Naive thymus-derived CD8-positive, alpha-beta T cell (primary cell): ENCODE results near the gene MYOT. TPM values are rescaled to one million over a fixed set of nuclear protein-coding genes. Genes with fewer than 3 reads are reported as not detected.
"Not testable (repeated sequence)": the region's sequence is repeated elsewhere in the genome, so short reads cannot be mapped to it uniquely, and the experiment has no call there.

Source experiments
- ATAC-seq, 2 donors: fragments of 150-1000 bp; cut with Tn5 transposase in 1 of 2; sonication (Bioruptor Pico), chemical (Tn5 transposase) in 1 of 2; 1 replicate in 1 of 2; 2 replicates in 1 of 2; pipeline ENCODE4 v1.10.0; 2021; ENCODE audit warnings: mild to moderate bottlenecking in 2 of 2, moderate library complexity in 2 of 2
- POLR2A ChIA-PET: fragments of 350-600 bp; sonication (Branson Sonifier 250); formaldehyde crosslinking; loops from one replicate; lab custom pipeline; 2021; ENCODE audit warnings: antibody characterized with exemption; lab: Charles Lee
- DNase-seq, 10 donors: peaks; one replicate each; pipeline versions ENCODE4 v3.0.0 to v3.0.0-alpha.2; 2020 to 2022
- H3K27ac Mint-ChIP-seq, 10 donors: one replicate each; pipeline ENCODE4 v1.8.0; 2020 to 2022; ENCODE audit warnings: mild to moderate bottlenecking in 10 of 10, mixed read lengths in 10 of 10, moderate library complexity in 4 of 10, inconsistent platforms in 1 of 10
- H3K27me3 Mint-ChIP-seq, 5 donors: one replicate each; pipeline ENCODE4 v1.8.0; 2021 to 2022; ENCODE audit warnings: mixed read lengths in 5 of 5
- H3K36me3 Mint-ChIP-seq, 3 donors: one replicate each; pipeline ENCODE4 v1.8.0; 2020 to 2022; ENCODE audit warnings: mixed read lengths in 3 of 3, mild to moderate bottlenecking in 2 of 3, inconsistent platforms in 1 of 3
- H3K4me1 Mint-ChIP-seq, 4 donors: one replicate each; pipeline ENCODE4 v1.8.0; 2021 to 2022; ENCODE audit warnings: mixed read lengths in 4 of 4
- H3K4me3 Mint-ChIP-seq, 10 donors: one replicate each; pipeline ENCODE4 v1.8.0; 2020 to 2022; ENCODE audit warnings: mild to moderate bottlenecking in 10 of 10, mixed read lengths in 10 of 10, moderate library complexity in 6 of 10, inconsistent platforms in 1 of 10
- H3K9me3 Mint-ChIP-seq, 9 donors: one replicate each; pipeline ENCODE4 v1.8.0; 2020 to 2022; ENCODE audit warnings: mixed read lengths in 9 of 9, mild to moderate bottlenecking in 3 of 9, inconsistent platforms in 1 of 9, moderate library complexity in 1 of 9
- polyA plus RNA-seq, 3 donors: library from polyadenylated mRNA; unstranded; fragments of 300-500 nt; fragmentation: Illumina TruSeq; gene quantifications; one replicate each; pipeline ENCODE4 v1.2.3, GENCODE V29; 2021
- total RNA-seq, 8 experiments: library from RNA in 2 of 8; stranded (reverse) in 2 of 8; gene quantifications; one replicate each; pipeline ENCODE4 v1.2.3 and lab custom pipeline; 2021 to 2026

The MYOT gene
- total and polyA plus RNA-seq, 5 experiments from 2014 or later = 0.17 TPM; not detected in 4

DNA sequence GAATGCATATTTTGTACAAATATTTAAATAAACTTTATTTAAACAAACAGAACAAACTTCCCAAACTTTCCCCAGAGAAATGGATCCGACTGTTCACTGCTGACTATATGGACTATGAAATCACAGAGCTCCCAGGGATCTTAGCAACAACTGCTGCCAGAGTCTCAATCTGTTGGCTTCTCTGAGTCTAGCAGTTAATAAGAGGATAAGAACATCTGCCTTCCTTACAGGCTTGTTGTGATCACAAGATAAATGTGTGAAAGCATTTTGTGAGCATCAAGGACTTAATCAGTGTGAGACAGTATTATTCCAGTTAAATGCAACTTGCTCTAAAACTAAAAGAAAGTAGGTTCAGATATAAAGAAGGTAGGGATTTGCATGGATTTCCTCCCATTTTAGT lies 31.4 kb upstream of the MYOT start:
- H3K4me1 Mint-ChIP-seq = no peaks in the 10 kb centered on the region
- no peaks in the 10 kb centered on the region for H3K27me3 Mint-ChIP-seq
- H3K9me3 Mint-ChIP-seq = no peaks in the 10 kb centered on the region
- no peak overlapping the region for H3K27ac Mint-ChIP-seq
- no peak for ATAC-seq
- POLR2A ChIA-PET = no interaction called here
- H3K36me3 Mint-ChIP-seq = peaks cover 0 to 8% (median 8%) of the 10 kb centered on the region in 3 donors
- no peak for DNase-seq
- no peak overlapping the region for H3K4me3 Mint-ChIP-seq

DNA sequence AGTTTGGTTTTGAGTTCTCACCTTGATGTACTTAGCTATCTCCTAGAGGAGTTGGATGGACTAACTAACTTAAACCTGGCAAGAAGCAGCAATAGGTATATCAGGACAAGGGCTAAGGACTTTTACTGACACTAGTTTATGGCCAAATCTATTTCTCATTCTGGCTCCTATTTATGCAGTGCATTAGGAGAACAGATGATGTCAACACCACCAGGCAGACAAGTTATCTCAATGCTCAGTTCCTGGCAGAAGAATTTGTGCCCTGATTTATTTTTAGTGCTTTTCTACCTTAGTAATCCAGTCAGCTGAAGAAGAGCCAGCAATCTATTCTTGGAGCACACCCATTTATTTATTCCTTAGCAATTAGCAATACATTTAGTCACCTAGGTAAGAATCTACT lies 30.7 kb upstream of the MYOT start:
- DNase-seq = no peak
- ATAC-seq = no peak
- Mint-ChIP-seq H3K27ac (no peak overlapping the region), H3K4me3 (no peak overlapping the region), H3K36me3 (peaks cover 0 to 8% (median 8%) of the 10 kb centered on the region in 3 donors), H3K9me3 (no peaks in the 10 kb centered on the region), H3K4me1 (peaks cover 0 to 2% (median 0%) of the 10 kb centered on the region in 4 donors), H3K27me3 (no peaks in the 10 kb centered on the region)
- POLR2A ChIA-PET = no interaction called here

DNA sequence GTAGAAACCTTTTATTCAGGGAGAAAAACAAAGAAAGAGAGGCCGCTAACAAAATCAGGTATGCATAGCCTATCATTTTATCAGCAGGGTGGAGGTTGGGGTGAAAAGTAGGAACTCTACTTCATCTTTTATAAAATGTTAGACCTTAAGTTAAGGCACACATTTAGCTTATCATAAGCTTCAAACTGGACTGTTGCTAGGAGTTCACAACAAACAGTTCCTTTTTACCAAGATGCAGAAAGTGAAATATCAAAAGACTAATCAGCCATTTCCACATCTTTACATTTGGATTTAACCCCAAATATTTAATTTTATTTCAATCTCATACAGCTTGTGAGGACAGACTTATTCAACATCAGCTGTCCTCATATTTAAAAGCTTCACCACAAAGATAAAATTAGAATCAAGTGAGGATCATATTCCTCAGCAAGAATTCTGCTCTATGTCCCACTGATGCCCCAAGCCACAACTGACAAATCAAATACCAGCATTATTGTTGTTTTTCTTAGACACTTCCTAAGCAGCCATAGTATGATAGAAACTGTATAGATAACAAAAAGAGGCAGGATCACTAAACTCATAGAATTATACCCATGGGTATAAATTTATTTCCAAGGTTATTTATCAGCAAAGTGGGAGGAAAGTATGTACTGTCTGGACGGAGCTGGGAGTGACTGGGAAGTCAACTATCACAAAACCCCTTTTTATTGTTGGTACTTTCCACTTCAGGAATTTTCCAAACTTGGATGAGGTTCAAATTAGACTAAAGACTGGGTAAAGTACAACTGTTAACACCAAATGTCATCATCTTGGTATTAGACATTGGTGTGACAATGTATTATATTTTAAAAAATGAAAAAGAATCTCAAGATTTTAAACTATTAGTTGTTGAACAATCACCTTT lies 29.9 kb upstream of the MYOT start:
- no peak overlapping the region for H3K27ac Mint-ChIP-seq

DNA sequence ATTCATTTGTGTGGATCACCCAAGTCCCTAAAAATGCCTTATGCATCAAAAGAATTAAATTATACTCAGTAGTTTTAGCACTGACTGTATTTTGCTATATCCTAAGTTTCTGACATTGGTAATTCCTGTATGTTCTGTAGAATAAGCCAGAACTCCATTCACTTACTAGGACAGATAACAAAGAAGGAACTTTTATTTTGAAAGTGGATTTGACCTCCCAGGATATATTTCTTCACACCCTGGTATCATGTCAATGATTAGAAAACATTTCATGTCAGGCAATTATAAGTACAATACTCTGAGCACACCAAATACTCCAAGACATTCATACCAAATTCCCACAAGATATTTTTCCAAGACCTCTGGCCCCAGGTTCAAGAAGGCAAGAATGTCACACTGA lies 28.7 kb upstream of the MYOT start:
- Mint-ChIP-seq H3K27me3 (no peaks in the 10 kb centered on the region), H3K36me3 (peaks cover 0 to 14% (median 10%) of the 10 kb centered on the region in 3 donors), H3K9me3 (no peaks in the 10 kb centered on the region), H3K4me3 (no peak overlapping the region), H3K27ac (no peak overlapping the region), H3K4me1 (peaks cover 0 to 9% (median 0%) of the 10 kb centered on the region in 4 donors)
- POLR2A ChIA-PET = no interaction called here
- DNase-seq = no peak
- ATAC-seq = no peak

More for the DNA sequence above, 29.9 kb upstream of the MYOT start:
- POLR2A ChIA-PET = no interaction called here
- ATAC-seq (no peak), DNase-seq (no peak)
- Mint-ChIP-seq H3K4me1 (peaks cover 0 to 9% (median 0%) of the 10 kb centered on the region in 4 donors), H3K9me3 (no peaks in the 10 kb centered on the region), H3K36me3 (peaks cover 0 to 8% (median 8%) of the 10 kb centered on the region in 3 donors), H3K27me3 (no peaks in the 10 kb centered on the region), H3K4me3 (no peak overlapping the region)

DNA sequence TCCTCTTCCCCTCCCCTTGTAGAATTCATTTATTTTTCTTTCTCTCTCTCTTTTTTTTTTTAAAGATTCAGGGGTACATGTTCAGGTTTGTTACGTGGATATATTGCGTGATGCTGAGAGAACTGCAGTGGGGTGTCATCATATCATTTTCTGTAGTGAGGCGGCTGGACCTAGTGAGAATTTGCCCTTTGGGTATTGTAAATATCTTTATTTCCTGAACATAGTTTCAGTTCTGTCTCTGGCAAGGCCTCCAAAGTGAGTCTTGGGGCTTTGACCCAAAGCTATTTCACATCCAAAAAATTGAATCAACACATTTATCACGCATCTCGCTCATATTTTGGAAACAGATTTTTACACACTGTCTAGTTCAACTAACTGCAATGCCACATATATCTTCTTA lies 25.4 kb upstream of the MYOT start:
- peaks cover 0 to 14% (median 3%) of the 10 kb centered on the region in 4 donors for H3K4me1 Mint-ChIP-seq
- H3K4me3 Mint-ChIP-seq = no peak overlapping the region
- DNase-seq (no peak), ATAC-seq (no peak)
- H3K27ac Mint-ChIP-seq = no peak overlapping the region
- H3K27me3 Mint-ChIP-seq = no peaks in the 10 kb centered on the region
- H3K36me3 Mint-ChIP-seq = peaks cover 0 to 16% (median 14%) of the 10 kb centered on the region in 3 donors
- H3K9me3 Mint-ChIP-seq = no peaks in the 10 kb centered on the region
- POLR2A ChIA-PET = no interaction called here

DNA sequence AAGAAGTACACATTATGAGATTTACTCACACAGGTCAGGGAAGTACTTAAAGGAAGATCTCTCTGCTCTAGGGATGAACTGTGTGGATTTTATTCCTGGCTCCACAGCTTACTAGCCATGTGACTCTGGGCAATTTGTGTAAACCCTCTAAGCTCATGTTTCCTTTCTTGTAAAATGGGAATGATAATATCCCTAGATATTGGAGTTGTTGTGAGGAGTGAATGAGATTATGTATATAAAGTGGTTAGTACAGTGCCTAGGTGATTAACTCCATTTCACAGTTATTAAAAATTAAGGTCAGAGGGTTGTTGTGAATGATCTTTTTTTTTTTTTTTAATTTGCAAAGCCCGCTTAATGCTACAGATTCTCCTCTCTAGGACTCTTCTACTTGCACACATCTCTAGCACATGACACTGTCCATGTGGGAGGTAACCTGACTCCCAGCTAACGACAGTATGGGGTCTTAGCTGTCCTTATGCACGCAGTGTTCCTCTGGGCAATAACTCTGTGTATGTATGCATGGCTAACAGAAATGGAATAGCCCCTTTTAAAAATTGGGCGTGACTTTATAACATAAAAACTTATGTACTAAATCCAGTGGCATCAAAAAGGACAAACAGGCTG lies 23.9 kb upstream of the MYOT start:
- peaks cover 0 to 19% (median 17%) of the 10 kb centered on the region in 3 donors for H3K36me3 Mint-ChIP-seq
- POLR2A ChIA-PET = interaction anchor here (0.7 kb wide), 1 partner anchor 212 kb away, joined by 3 read pairs; no protein-coding TSS in a partner anchor
- DNase-seq = no peak
- H3K27me3 Mint-ChIP-seq = no peaks in the 10 kb centered on the region
- no peaks in the 10 kb centered on the region for H3K9me3 Mint-ChIP-seq
- no peak overlapping the region for H3K4me3 Mint-ChIP-seq
- H3K4me1 Mint-ChIP-seq = peaks cover 0 to 14% (median 3%) of the 10 kb centered on the region in 4 donors
- no peak overlapping the region for H3K27ac Mint-ChIP-seq
- ATAC-seq = no peak

DNA sequence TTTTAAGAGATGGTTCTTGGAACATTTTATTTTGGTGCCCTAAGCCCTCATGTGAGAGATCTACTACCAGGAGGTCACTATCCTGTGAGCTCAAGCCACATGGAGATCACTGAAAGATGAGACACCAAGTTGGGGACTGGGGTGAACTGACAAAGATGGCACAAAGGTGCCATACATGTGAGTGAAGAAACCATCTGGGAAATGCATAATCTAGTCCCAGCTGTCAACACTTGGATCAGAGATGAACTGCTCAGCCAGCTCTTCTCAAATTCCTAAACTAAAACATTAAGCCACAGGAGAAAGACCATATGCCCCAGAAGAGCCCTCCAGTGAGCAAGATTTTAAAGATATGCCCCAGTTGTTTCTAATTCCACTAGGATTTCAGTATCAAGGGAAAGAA lies 22.2 kb upstream of the MYOT start:
- ATAC-seq = no peak
- H3K27ac Mint-ChIP-seq = no peak overlapping the region
- DNase-seq = no peak
- no peak overlapping the region for H3K4me3 Mint-ChIP-seq
- POLR2A ChIA-PET = no interaction called here
- peaks cover 0 to 19% (median 17%) of the 10 kb centered on the region in 3 donors for H3K36me3 Mint-ChIP-seq
- no peaks in the 10 kb centered on the region for H3K9me3 Mint-ChIP-seq
- no peaks in the 10 kb centered on the region for H3K27me3 Mint-ChIP-seq
- peaks cover 0 to 14% (median 3%) of the 10 kb centered on the region in 4 donors for H3K4me1 Mint-ChIP-seq

DNA sequence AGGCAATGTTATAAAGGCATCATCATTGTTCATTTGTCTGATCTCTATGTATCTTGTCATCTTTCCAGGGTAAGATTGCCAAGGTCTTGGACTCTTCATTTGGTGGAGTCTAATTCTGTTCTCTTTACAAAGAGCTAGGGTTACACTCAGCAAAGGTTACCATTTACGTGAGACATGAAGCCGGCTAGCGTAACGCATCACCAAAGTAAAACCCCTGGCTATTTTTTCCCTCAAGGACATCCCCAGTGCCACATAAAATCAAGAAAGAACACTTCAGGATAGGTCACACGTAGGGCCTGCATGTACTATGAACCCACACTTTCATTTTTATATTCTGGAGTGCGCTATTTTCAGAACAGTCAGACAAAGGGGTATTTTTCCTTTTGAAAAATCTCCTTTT lies 20.0 kb upstream of the MYOT start:
- Mint-ChIP-seq H3K4me1 (peaks cover 0 to 6% (median 3%) of the 10 kb centered on the region in 4 donors), H3K4me3 (no peak overlapping the region), H3K27ac (no peak overlapping the region), H3K36me3 (peaks cover 0 to 19% (median 17%) of the 10 kb centered on the region in 3 donors), H3K27me3 (peaks cover 0 to under 1% (median 0%) of the 10 kb centered on the region in 5 donors), H3K9me3 (peaks cover 0 to 1% (median 0%) of the 10 kb centered on the region in 9 donors)
- POLR2A ChIA-PET = no interaction called here
- DNase-seq (no peak), ATAC-seq (no peak)

DNA sequence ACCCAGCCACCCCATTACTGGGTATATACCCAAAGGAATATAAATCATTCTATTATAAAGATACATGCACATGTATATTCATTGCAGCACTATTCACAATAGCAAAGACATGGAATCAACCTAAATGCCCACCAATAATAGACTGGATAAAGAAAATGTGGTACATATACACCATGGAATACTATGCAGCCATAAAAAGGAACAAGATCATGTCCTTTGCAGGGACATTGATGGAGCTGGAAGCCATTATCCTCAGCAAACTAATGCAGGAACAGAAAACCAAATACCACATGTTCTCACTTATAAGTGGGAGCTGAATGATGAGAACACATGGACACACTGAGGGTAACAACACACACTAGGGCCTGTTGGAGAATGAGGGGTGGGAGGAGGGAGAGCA lies 14.5 kb upstream of the MYOT start:
- DNase-seq, H3K27me3 Mint-ChIP-seq, H3K9me3 Mint-ChIP-seq, POLR2A ChIA-PET, H3K36me3 Mint-ChIP-seq, ATAC-seq, H3K27ac Mint-ChIP-seq, H3K4me3 Mint-ChIP-seq: not testable (repeated sequence)
- peaks cover 3 to 13% (median 9%) of the 10 kb centered on the region in 4 donors for H3K4me1 Mint-ChIP-seq

DNA sequence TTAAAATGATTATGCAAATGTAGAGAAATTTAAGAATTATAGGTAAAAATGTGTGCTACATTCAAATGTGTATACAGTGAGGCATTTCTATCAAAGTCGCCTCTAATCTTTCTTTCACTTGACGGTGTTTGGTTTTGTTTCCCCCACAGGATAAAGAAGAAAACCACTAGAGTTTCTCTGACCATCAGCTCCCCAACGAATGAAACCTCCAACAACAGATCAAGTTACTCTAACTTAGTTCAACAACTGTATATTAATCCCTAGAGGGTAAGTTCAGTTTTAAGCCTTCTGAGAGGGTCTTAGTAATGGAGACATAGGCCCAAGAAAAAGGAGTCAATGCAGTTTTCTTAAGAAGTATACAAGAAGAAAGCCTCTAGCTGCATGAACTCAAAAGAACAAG lies 11.5 kb upstream of the MYOT start:
- POLR2A ChIA-PET = no interaction called here
- DNase-seq = no peak
- H3K9me3 Mint-ChIP-seq = peaks cover 0 to 1% (median 0%) of the 10 kb centered on the region in 9 donors
- H3K27ac Mint-ChIP-seq = no peak overlapping the region
- no peak for ATAC-seq
- H3K4me3 Mint-ChIP-seq = no peak overlapping the region
- H3K4me1 Mint-ChIP-seq = peaks cover 2 to 19% (median 11%) of the 10 kb centered on the region in 4 donors
- peaks cover 0 to 1% (median 0%) of the 10 kb centered on the region in 5 donors for H3K27me3 Mint-ChIP-seq
- H3K36me3 Mint-ChIP-seq = peaks cover 0 to 8% (median 3%) of the 10 kb centered on the region in 3 donors

DNA sequence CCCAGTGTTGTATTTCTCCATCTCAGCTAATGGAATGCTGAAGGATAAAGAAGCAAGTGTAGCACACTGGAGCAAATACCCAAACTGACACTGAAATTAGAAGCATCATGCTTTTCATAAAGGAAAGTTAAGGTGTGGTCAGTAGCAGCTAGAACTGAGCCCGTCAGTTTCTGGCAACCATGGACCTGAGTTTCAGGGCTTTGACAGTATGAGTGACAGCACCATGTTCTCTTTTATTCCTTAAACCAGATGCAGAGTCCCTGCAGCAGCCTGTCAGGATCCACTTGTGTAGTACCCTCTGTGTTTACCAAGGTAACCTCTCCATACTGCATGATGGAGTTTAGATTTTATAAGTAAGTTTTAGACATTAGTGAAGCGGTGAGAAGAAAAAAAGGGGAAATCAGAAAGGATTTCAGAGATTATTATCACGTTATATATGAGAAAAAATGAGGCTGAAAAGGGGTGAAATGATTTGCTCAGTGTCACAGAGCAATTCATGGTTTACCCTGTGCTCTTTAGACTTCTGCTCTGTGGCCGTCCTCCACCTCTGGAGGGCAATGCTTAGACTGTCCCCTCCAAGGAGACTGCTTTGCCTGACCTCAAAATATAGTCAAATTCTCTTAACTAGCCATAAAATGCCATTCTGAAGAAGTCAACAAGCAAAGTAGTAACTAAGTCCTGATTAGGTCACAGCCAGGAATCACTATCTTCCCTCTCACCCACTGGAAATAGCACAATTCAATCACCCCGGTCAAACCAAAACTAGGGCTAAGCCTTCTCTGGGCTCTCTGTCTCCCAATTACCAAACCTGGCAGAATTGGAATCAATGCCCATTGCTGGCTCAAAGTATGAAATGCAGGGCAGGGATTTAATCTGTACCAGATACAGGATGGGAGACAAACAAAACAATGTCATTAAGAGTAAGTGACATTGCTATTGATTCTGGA lies 10.5 kb upstream of the MYOT start:
- peaks cover 0 to 8% (median 3%) of the 10 kb centered on the region in 3 donors for H3K36me3 Mint-ChIP-seq
- peak overlapping the region in 1 of 10 donors; percentile 55 for H3K27ac Mint-ChIP-seq
- peaks cover 0 to 1% (median 0%) of the 10 kb centered on the region in 5 donors for H3K27me3 Mint-ChIP-seq
- peaks cover 5 to 25% (median 17%) of the 10 kb centered on the region in 4 donors for H3K4me1 Mint-ChIP-seq
- POLR2A ChIA-PET = no interaction called here
- H3K9me3 Mint-ChIP-seq = peaks cover 0 to 1% (median 0%) of the 10 kb centered on the region in 9 donors
- DNase-seq (no peak), ATAC-seq (no peak)
- H3K4me3 Mint-ChIP-seq = peak overlapping the region in 1 of 10 donors; percentile 66
